Thyroid gland (tissue), 4 donors: ENCODE results near the gene ERBB3.

Source experiments
- POLR2A ChIP-seq, 2 donors: fragments of 450-650 bp; IDR thresholded peaks; one replicate each; pipeline ENCODE4 v1.6.1; 2017; ENCODE audit warnings: antibody characterized with exemption in 2 of 2, mild to moderate bottlenecking in 2 of 2, moderate library complexity in 1 of 2
- TF ChIP-seq, protein P1 (sequence below), 6 experiments: fragments of 200-600 bp in 3 of 6; fragments of 450-650 bp in 3 of 6; sonication (generic) in 3 of 6; IDR thresholded peaks; one replicate each; pipeline ENCODE4 v1.5.1; 2016 to 2019; ENCODE audit warnings: antibody characterized with exemption in 6 of 6, mild to moderate bottlenecking in 2 of 6, inconsistent platforms in 1 of 6, moderate library complexity in 1 of 6

DNA sequence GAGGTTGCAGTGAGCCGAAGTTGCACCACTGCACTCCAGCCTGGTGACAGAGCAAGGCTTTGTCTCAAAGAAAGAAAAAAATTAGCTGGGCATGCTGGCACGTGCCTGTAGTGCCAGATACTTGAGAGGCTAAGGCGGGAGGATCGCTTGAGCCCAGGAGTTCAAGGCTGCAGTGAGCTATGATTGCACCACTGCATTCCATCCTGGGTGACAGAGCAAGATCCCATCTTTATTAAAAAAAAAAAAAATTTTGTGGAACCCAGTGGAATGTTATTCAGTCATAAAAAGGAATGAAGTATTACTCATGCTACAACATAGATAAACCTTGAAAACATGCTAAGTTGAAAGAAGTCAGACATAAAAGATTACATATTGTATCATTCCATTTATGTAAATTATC is 8.3 kb upstream of the ERBB3 start:
- TF ChIP-seq, protein P1, sequence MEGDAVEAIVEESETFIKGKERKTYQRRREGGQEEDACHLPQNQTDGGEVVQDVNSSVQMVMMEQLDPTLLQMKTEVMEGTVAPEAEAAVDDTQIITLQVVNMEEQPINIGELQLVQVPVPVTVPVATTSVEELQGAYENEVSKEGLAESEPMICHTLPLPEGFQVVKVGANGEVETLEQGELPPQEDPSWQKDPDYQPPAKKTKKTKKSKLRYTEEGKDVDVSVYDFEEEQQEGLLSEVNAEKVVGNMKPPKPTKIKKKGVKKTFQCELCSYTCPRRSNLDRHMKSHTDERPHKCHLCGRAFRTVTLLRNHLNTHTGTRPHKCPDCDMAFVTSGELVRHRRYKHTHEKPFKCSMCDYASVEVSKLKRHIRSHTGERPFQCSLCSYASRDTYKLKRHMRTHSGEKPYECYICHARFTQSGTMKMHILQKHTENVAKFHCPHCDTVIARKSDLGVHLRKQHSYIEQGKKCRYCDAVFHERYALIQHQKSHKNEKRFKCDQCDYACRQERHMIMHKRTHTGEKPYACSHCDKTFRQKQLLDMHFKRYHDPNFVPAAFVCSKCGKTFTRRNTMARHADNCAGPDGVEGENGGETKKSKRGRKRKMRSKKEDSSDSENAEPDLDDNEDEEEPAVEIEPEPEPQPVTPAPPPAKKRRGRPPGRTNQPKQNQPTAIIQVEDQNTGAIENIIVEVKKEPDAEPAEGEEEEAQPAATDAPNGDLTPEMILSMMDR (IDR thresholded peaks at IDR 0.05), result no peak
- TF ChIP-seq POLR2A (IDR thresholded peaks at IDR 0.05), result no peak
